Central memory CD8-positive, alpha-beta T cell (primary cell): ENCODE results near the gene RFXANK.
A peak's percentile ranks its signal among the peaks of the same experiment; 100 is the strongest.

Source experiments
- ATAC-seq: fragments of 150-1000 bp; cut with Tn5 transposase; replicated peaks from 2 replicates; pipeline ENCODE4 v1.10.0; 2022; ENCODE audit warnings: mild to moderate bottlenecking, moderate FRiP score, moderate number of reproducible peaks; ENCODE audit not compliant: poor library complexity, severe bottlenecking; ENCODE audit errors: extremely low read depth
- DNase-seq, 2 donors: peaks; one replicate each; pipeline ENCODE4 v3.0.0; 2021; ENCODE audit warnings: low spot score in 2 of 2
- H3K27ac Mint-ChIP-seq: one replicate; pipeline ENCODE4 v1.8.0; 2022; ENCODE audit warnings: low read depth, mild to moderate bottlenecking, moderate library complexity, mixed read lengths
- H3K27me3 Mint-ChIP-seq: one replicate; pipeline ENCODE4 v1.8.0; 2022; ENCODE audit warnings: mixed read lengths
- H3K36me3 Mint-ChIP-seq: one replicate; pipeline ENCODE4 v1.8.0; 2022; ENCODE audit warnings: mild to moderate bottlenecking, moderate library complexity, mixed read lengths; ENCODE audit not compliant: insufficient read depth
- H3K4me1 Mint-ChIP-seq: one replicate; pipeline ENCODE4 v1.8.0; 2022; ENCODE audit warnings: mixed read lengths
- H3K4me3 Mint-ChIP-seq: one replicate; pipeline ENCODE4 v1.8.0; 2022; ENCODE audit warnings: mild to moderate bottlenecking, moderate library complexity, mixed read lengths
- H3K9me3 Mint-ChIP-seq: one replicate; pipeline ENCODE4 v1.8.0; 2022; ENCODE audit warnings: mixed read lengths

RFXANK gene

DNA sequence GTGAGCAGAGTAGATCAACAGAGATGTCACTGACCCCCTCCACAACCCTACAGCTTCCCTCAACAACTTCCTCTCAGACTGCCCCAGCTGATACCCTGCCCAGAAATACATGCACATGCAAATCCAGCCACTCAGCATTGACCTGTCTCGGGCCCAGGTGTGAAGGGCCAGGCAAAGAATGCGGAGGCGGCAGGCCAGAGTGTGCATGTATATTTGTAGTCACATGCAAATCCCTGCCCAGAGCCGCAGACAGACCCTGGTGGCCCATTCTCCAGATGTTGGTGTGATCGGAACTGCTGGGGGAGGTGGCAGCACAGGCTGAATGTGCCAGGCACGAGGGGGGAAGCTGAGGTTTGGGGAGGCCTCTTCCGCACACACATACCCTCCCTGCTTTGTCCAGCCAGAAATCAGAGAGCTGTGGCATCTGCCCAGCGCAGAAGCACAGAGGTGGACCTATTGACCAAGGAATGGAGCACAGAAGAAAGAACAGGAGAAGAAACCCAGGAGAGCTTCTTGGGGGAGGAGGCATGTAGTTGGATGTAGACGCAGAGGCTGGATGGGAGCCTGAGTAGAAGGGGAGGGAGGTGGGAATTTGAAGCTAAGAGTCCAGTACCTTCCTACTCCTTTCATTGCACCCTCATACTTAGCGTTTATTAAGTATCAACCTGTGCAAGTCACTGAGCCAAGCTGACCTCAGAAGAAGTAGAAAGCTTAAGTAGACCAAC lies 36.4 kb upstream of the RFXANK start:
- no peaks in the 10 kb centered on the region for H3K4me1 Mint-ChIP-seq
- peaks cover 14% of the 10 kb centered on the region for H3K36me3 Mint-ChIP-seq
- no peak overlapping the region for H3K27ac Mint-ChIP-seq
- DNase-seq = no peak
- H3K9me3 Mint-ChIP-seq = no peaks in the 10 kb centered on the region
- no peak overlapping the region for H3K4me3 Mint-ChIP-seq
- H3K27me3 Mint-ChIP-seq = no peaks in the 10 kb centered on the region
- ATAC-seq = no peak

DNA sequence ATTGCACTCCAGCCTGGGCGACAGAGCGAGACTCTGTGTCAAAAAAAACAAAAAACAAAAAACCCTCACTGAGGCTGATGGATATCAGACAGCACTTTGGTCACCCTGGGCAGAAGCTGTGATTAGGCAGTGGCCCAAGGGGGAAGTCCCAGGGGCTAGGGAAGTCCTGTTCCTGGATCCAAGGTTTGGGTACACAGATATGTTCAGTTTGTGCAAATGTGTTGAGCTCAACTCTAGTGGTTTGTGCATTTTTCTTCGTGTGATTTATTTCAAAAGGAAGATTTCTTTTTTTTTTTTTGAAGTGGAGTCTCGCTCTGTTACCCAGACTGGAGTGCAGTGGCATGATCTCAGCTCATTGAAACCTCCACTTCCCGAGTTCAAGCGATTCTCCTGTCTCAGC lies 34.2 kb upstream of the RFXANK start:
- Mint-ChIP-seq H3K4me1 (no peaks in the 10 kb centered on the region), H3K9me3 (no peaks in the 10 kb centered on the region), H3K36me3 (peaks cover 14% of the 10 kb centered on the region), H3K27me3 (no peaks in the 10 kb centered on the region), H3K4me3 (no peak overlapping the region), H3K27ac (no peak overlapping the region)
- no peak for DNase-seq
- no peak for ATAC-seq

DNA sequence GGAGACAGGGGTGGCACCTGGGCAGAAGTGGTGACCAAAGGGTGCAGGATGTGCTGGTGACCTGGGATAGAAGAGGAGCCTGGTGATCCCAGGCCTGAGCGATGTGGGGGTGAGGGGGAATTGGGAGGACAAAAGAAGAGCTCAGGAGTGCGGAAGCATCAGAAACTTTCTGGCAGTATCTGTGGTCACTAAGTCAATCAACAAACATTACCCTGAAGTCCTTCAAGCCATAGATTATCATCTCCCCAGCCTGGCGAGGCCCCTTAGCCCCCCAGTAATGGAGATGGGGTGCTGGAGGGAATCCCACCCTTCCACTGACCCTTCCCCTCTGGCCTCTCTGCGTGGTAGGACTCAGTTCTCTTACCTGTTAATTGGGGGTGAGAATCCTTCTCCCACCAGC lies 32.5 kb upstream of the RFXANK start:
- no peaks in the 10 kb centered on the region for H3K9me3 Mint-ChIP-seq
- no peaks in the 10 kb centered on the region for H3K4me1 Mint-ChIP-seq
- H3K4me3 Mint-ChIP-seq = no peak overlapping the region
- H3K36me3 Mint-ChIP-seq = peaks cover 11% of the 10 kb centered on the region
- ATAC-seq (no peak), DNase-seq (no peak)
- H3K27me3 Mint-ChIP-seq = no peaks in the 10 kb centered on the region
- H3K27ac Mint-ChIP-seq = no peak overlapping the region

DNA sequence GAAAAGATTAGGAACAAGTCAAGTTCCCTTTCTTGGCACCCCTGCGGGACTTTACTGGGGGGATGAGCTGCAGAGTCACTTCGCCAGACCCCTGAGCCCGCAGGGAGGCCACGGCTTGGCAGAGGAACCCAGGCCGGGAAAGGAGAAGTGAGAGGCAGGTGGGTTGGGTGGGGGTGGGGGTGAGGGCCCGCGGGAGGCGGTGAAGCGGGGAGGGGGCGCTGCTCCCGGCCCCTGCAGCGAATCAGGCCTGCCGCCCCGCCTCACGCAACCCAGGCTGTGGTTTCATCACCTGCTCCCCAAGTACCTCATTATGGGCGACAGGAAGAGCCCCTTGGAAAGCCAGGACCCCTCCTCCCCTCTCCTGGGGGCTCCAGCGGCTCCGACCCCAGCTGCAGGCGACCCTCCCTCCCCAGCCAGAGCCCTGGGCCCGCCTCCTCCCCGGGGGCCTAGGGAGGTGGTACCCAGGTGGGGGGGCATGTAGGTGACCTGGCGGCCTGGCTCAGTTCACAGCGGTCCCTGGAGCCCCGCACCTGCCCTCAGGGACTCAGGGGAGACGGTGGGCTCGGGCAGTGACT lies 31.5 kb upstream of the RFXANK start:
- ATAC-seq (no peak), DNase-seq (no peak)
- Mint-ChIP-seq H3K27me3 (no peaks in the 10 kb centered on the region), H3K4me3 (no peak overlapping the region), H3K9me3 (no peaks in the 10 kb centered on the region), H3K36me3 (peaks cover 11% of the 10 kb centered on the region), H3K4me1 (no peaks in the 10 kb centered on the region), H3K27ac (no peak overlapping the region)

DNA sequence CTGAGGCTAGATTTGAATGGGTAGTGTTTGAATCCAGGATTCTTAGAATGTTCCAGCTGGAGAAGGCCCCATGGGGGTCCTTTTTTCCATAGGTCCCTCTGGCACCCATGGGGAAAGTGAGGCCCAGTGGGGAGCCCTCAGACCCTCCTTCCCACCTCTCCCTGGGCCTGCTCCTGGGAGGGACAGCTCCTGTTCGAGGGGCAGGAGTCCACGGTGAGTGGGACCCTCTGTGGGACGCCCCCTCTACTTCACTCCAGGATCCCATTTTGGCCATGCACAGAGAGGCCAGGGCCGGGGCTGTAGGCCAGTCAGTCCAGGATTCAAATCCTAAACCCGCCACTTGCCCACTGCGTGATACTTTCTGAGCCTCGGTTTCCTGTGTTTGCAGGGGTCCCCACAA lies 29.6 kb upstream of the RFXANK start:
- no peaks in the 10 kb centered on the region for H3K27me3 Mint-ChIP-seq
- DNase-seq = no peak
- no peak overlapping the region for H3K4me3 Mint-ChIP-seq
- H3K4me1 Mint-ChIP-seq = no peaks in the 10 kb centered on the region
- no peaks in the 10 kb centered on the region for H3K9me3 Mint-ChIP-seq
- H3K36me3 Mint-ChIP-seq = peaks cover under 1% of the 10 kb centered on the region
- no peak for ATAC-seq
- H3K27ac Mint-ChIP-seq = no peak overlapping the region

DNA sequence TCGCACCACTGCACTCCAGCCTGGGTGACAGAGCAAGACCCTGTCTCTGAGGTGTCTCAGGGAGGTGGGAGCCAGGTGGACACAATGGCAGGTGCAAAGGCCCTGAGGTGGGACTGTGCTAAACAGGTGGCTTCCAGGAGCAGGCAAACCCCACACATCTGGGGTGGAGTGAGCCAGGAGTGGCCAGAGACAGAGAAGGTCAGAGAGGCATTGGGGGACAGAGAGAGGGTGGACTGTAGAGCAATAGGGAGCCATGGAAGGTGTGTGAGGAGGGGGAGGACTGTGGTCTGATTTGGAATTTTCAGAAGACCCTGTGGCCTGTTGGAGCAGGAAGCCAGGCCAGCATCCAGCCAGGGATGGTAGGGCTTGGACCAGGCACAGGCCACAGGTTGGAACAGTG lies 26.7 kb upstream of the RFXANK start:
- Mint-ChIP-seq H3K36me3 (no peaks in the 10 kb centered on the region), H3K4me3 (no peak overlapping the region), H3K27ac (peak overlapping the region; percentile 57), H3K9me3 (no peaks in the 10 kb centered on the region), H3K27me3 (peaks cover 4% of the 10 kb centered on the region), H3K4me1 (peaks cover 10% of the 10 kb centered on the region)
- DNase-seq (no peak), ATAC-seq (no peak)

DNA sequence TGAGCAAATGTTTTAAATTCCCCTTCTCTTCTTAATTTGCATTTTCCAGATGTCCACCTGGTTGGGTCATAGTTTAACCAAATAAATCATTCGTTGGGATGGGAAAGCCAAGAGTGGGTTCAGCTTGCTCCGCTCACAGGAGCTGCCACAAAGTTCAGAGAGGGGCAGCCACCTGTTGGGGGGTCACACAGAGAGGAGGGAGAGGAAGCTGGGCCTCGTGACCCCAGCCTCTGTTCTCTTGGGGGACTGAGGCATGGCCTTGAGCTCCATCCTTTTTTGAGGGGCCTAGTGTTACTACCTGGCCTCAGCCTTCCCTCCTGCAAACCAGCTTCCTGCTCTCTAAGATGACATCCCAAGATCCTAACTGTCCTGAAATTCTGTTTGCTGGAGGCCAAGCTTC lies 24.4 kb upstream of the RFXANK start:
- peaks cover 12% of the 10 kb centered on the region for H3K27me3 Mint-ChIP-seq
- H3K4me3 Mint-ChIP-seq = no peak overlapping the region
- no peaks in the 10 kb centered on the region for H3K9me3 Mint-ChIP-seq
- peaks cover 22% of the 10 kb centered on the region for H3K4me1 Mint-ChIP-seq
- no peak for ATAC-seq
- H3K27ac Mint-ChIP-seq = no peak overlapping the region
- no peaks in the 10 kb centered on the region for H3K36me3 Mint-ChIP-seq
- DNase-seq = no peak

DNA sequence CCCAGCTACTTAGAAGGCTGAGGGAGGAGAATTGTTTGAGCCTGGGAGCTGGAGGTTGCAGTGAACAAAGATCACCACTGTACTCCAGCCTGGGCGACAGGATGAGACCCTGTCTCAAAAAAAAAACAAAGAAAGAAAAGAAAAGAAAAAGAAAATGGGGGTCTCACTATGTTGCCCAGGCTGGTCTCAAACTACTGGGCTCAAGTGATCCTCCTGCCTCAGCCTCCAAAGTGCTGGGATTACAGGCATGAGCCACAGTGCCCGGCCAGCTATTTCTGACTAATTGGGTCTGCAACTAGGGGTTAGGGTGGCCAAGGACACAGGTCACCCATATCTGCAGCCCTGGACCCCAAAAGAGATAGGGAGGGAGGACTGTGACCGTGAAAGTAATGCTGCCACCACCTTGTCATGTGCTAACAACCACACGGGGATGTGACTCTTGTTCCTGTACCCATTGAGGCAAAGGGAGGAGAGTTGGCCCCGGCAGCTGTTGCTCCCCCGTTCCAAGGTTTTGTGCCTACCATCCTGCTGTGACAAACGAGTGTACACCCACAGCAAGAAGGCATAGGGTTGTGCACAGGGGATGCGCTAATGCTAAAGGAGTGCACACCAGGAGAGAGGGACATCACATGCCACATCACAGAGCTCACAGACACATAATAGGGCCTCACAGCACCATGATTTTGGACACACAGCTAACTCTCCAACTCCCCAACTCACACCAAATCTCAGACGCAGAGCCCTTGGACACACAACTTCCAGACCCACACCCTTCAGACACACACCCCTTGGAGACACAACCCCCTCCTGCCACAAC lies 22.6 kb upstream of the RFXANK start:
- H3K4me1 Mint-ChIP-seq = peaks cover 22% of the 10 kb centered on the region
- H3K9me3 Mint-ChIP-seq = no peaks in the 10 kb centered on the region
- no peak overlapping the region for H3K27ac Mint-ChIP-seq
- ATAC-seq = no peak
- H3K4me3 Mint-ChIP-seq = peak overlapping the region; percentile 50
- no peak for DNase-seq
- peaks cover 12% of the 10 kb centered on the region for H3K27me3 Mint-ChIP-seq
- no peaks in the 10 kb centered on the region for H3K36me3 Mint-ChIP-seq

DNA sequence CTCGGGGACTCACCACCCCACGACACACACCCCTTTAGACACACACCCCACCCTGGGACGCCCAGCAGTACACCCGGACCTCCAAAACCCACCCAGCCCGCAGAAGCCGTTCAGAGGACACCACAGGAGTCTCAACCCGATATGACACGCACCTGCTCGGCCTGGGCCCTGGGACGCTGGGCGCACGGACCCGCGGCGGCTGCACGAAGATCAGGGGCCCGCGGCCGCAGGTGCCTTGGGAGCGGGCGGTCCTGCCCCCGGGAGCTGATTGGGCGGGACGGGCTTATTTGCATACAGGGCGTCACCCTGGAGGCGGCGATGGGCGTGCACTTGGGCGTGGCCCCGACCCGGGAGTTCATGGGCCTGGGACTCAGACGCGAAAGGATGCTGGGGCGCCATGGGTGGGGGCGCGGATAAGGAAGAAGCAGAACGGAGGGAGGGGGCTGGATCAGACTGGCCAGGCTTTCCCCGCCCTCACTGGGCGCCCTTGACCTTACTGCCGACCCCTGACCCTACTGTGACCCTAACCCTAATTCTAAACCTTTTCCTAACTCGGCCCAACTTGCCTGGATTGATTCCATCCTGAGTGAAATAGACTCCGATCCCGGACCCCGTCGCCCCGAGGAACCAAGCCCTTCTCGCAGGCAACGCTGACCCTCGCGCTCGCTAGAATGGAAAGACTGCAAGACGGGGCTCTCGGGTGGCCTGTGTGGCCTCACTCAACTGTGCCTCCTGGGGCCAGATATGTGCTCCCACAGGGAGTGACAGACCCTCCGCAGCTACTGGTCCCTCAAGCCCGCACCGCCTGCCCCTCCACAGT lies 21.8 kb upstream of the RFXANK start, which contains the start of gene MEF2B:
Gene MEF2B (minus strand): TSS at position 211 of the 820 bp plus-strand sequence. CDS start 19,528 bp downstream, outside the sequence.
- ATAC-seq = peak; percentile 83
- Mint-ChIP-seq H3K4me3 (peak within 1 kb of the TSS; percentile 50), H3K36me3 (no peaks in the 10 kb centered on the region), H3K9me3 (no peaks in the 10 kb centered on the region), H3K4me1 (peaks cover 22% of the 10 kb centered on the region), H3K27me3 (peaks cover 12% of the 10 kb centered on the region), H3K27ac (no peak within 1 kb of the TSS)
- peak; percentile 35 to 52 for DNase-seq

DNA sequence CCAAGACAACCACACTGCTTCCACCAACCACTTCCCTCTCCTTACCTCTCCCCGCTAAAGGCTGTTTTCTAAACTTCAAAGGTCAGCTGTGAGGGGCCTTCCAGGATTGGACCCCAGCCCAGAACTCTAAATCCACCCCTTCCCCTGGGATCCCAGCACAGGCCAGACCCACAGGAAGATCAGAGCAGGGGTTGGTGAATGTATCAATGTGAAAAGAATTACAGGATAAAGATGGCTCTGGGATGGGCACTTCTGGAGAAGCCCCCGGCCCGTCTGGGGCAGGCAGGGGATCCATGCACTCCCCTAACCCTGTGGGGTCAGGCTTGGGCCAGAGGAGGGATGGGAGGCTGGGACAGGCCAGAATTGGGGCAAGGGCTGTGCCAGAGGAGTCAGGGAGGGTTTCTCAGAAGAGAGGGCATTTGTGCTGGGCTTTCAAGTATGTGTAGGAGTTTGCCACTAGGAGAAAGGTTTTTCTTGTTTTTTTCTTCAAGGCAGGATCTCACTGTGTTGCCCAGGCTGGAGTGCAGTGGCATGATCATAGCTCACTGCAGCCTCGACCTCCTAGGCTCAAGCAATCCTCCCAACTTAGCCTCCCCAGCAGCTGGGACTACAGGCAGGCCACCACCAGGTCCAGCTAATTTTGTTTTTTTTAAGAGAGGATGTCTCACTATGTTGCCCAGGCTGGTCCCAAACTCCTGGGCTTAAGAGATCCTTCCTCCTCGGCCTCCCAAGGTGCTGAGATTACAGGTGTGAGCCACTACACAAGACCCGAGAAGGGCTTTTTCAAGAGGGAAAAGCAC lies 21.0 kb upstream of the RFXANK start:
- DNase-seq (no peak), ATAC-seq (no peak)
- H3K4me1 Mint-ChIP-seq = peaks cover 22% of the 10 kb centered on the region
- H3K27me3 Mint-ChIP-seq = peaks cover 12% of the 10 kb centered on the region
- no peaks in the 10 kb centered on the region for H3K36me3 Mint-ChIP-seq
- no peaks in the 10 kb centered on the region for H3K9me3 Mint-ChIP-seq
- H3K27ac Mint-ChIP-seq = no peak overlapping the region
- H3K4me3 Mint-ChIP-seq = peak overlapping the region; percentile 50

DNA sequence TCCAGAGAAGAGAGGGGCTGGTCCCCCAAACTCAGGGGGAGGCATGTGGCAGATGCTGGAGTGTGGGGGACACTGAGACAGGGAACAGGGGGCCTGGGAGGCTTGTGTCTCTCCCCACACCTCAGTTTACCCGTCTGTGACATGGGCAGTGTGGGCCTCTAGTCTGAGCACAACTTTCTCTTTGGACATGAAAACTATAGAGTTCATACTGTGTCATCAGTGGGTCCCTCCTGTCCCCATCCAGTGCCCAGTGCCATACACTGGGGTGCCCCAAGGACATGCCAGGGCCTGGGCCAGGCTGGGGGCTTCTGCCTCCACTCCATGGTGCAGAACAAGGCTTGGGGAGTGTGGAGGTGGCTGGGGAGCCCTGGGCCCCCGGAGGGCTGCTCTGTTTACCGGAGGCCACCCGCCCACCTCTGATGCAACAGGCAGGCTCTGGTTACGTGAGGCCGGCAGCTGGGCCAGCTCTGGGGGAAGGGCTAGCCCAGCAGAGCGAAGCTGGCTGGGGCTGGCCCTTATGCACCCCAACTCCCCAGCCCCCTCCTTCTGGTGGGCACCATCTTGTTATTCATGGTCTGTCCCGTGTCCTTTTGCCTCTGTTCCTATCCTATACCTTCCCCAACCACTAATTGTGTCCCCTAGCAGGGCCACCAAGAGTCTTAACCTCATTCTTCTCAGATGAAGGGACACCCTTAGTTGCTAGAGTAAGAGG lies 20.1 kb upstream of the RFXANK start:
- no peak overlapping the region for H3K27ac Mint-ChIP-seq
- peaks cover 22% of the 10 kb centered on the region for H3K4me1 Mint-ChIP-seq
- H3K4me3 Mint-ChIP-seq = no peak overlapping the region
- no peaks in the 10 kb centered on the region for H3K9me3 Mint-ChIP-seq
- peaks cover 6% of the 10 kb centered on the region for H3K36me3 Mint-ChIP-seq
- H3K27me3 Mint-ChIP-seq = peaks cover 12% of the 10 kb centered on the region
- ATAC-seq = no peak
- no peak for DNase-seq
